ENCODE measurements around the gene ZNF100.

- TF ChIP-seq CTCF (IDR thresholded peaks at IDR 0.05) (no peak), NFATC4 (CRISPR knock-in tag; IDR thresholded peaks at IDR 0.05) (no peak), USF1 (CRISPR knock-in tag; IDR thresholded peaks at IDR 0.05) (no peak), ATF3 (CRISPR knock-in tag; conservative IDR thresholded peaks at IDR 0.05) (no peak), ATF2 (CRISPR knock-in tag; IDR thresholded peaks at IDR 0.05; ENCODE audit: borderline replicate concordance, low read depth) (no peak)
Measured at GRCh38 chr19:21789466-21790085, 22.2 kb upstream of the ZNF100 start.

Measured in WTC11 (cell line).